Right lobe of liver (tissue), 4 donors: Measurements from ENCODE around the gene INPP5D.

ENCODE experiments used
- CTCF ChIP-seq, 4 donors: fragments of 200-600 bp in 3 of 4; fragments of 450-650 bp in 1 of 4; IDR thresholded peaks; one replicate each; pipeline versions ENCODE4 v1.5.1 to v1.8.0; 2016 to 2022; ENCODE audit warnings: antibody characterized with exemption in 4 of 4, mild to moderate bottlenecking in 2 of 4
- POLR2A ChIP-seq: fragments of 450-650 bp; IDR thresholded peaks from one replicate; pipeline ENCODE4 v1.6.1; 2017; ENCODE audit warnings: antibody characterized with exemption, mild to moderate bottlenecking
- donor health status: DM: no; HTN: no; CAD: no.
- donor health status: DM: no; HTN: no; CAD: no.
- donor health status: DM: no; HTN: yes; CAD: no.

DNA sequence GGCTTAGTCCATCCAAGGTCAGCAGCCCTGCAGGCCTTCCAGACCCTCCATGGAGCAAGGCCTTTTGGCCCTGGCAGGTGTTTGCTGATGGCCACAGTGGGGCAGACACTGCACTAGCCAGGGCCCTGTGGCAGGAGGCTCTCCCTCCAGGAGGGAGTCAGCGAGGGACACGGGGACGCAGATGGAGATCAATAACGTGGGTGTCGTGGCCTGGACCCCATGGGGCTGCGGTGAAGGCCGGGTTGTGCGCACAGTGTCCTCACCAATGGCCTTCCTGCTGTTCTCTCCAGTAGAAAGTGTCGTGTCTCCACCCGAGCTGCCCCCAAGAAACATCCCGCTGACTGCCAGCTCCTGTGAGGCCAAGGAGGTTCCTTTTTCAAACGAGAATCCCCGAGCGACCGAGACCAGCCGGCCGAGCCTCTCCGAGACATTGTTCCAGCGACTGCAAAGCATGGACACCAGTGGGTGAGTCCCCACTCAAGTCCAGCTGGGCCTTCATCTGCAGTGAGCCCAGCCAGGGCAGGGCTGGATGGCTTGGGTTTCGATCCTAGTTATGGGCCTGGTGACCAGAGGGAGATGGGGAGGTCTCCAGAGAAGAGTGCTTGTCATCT is 65.4 kb downstream of the INPP5D start:
- TF ChIP-seq CTCF (IDR thresholded peaks at IDR 0.05) = no peak
- TF ChIP-seq POLR2A = no peak
